GM12872 (cell line): Measurements from ENCODE around the gene MORF4L2.

Source experiments
- TF ChIP-seq, protein P1 (sequence below): IDR thresholded peaks from 3 replicates; pipeline ENCODE4 v1.5.1; 2011; ENCODE audit warnings: low read depth, mild to moderate bottlenecking, low read length, moderate library complexity; ENCODE audit not compliant: insufficient read depth

Gene MORF4L2

DNA sequence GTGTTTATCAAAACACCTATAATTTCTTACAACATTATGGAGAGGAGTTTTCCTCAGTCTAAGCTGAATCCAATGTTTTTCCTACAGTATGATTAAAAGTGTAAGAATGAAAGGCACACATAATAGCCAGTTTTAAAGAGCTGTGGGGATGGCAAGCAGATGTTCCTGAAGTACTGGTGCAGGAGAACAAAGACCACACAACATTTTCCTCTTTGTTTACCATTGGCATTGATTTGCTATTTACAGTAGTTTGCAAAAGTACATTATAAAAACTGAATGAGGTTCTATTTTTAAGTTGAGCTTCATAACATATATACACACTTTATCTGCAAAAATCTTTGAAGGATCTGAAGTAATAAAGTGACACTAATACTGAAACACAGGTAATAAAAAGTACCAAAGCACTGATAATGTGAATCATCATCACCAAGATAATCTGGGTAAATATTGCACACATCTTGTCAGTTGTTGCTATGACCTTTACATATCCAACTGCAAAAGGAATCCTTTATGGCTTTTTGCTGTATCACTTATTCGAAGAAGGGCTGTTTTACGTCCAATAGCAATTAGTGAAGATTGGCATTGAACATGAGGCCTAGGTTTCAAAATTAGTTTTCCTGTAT, 35.2 kb downstream of the MORF4L2 start:
- TF ChIP-seq, protein P1, sequence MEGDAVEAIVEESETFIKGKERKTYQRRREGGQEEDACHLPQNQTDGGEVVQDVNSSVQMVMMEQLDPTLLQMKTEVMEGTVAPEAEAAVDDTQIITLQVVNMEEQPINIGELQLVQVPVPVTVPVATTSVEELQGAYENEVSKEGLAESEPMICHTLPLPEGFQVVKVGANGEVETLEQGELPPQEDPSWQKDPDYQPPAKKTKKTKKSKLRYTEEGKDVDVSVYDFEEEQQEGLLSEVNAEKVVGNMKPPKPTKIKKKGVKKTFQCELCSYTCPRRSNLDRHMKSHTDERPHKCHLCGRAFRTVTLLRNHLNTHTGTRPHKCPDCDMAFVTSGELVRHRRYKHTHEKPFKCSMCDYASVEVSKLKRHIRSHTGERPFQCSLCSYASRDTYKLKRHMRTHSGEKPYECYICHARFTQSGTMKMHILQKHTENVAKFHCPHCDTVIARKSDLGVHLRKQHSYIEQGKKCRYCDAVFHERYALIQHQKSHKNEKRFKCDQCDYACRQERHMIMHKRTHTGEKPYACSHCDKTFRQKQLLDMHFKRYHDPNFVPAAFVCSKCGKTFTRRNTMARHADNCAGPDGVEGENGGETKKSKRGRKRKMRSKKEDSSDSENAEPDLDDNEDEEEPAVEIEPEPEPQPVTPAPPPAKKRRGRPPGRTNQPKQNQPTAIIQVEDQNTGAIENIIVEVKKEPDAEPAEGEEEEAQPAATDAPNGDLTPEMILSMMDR: no peak

DNA sequence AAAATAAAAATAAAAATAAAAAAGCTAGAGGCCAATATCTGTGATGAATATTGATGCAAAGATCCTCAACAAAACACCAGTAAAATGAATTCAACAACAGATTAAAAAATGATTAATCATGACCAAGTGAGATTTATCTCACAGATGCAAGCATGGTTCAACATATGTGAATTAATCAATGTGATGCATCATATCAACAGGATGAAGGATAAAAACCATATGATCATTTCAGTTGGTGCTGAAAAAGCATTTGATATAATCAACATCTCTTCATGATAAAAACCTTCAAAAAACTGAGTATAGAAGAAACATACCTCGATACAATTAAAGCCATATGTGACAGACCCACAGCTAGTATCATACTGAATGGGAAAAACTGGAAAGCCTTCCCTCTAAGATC, 38.9 kb downstream of the MORF4L2 start:
- TF ChIP-seq, protein P1: no peak

DNA sequence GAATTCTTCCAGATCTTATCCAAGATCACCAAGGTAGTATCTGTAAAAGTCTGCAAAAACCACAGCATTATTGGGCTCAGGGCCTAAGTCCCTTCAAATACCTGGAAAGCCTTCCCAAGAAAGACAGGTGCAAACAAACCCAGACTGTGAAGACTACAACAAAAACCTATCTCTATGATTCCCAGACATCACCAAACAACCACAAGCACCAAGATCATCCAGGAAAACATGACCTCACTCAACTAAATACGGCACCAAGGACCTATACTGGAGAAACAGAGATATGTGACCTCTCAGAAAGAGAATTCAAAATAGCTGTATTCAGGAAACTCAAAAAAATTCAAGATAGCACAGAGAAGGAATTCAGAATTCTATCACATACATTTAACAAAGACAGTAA, 42.4 kb downstream of the MORF4L2 start:
- TF ChIP-seq, protein P1: no peak

DNA sequence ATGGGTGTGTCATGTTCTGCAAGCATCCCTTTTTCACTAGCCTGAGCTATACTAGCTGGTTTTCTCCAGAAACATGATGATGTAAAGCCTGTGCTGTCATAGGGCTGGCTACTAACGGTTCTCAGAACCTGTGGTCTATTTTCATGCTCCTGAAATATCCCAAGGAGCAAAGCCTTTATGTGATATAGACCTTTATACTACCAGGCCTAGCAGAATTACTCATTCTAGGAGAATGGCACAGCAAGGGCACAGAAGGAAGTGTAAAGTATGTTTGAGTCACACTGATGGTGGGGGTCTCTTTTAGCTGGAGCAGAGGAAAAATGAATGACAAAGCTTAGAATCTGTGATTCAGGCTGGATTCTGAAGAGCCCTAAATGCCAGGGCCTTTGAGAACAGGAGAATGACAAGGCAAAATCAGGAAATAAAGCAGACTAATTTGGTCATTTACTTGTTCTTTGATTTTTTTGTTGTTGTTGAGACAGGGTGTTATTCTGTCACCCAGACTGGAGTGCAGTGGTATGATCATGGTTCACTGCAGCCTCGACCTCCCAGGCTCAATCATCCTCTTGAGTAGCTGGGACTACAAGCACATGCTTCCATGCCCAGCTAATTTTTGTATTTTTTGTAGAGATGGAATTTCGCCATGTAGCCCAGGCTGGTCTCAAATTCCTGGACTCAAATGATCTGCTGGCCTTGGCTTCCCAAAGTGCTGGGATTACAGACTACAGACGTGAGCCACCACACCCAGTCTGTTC, 45.9 kb downstream of the MORF4L2 start:
- TF ChIP-seq, protein P1: no peak

DNA sequence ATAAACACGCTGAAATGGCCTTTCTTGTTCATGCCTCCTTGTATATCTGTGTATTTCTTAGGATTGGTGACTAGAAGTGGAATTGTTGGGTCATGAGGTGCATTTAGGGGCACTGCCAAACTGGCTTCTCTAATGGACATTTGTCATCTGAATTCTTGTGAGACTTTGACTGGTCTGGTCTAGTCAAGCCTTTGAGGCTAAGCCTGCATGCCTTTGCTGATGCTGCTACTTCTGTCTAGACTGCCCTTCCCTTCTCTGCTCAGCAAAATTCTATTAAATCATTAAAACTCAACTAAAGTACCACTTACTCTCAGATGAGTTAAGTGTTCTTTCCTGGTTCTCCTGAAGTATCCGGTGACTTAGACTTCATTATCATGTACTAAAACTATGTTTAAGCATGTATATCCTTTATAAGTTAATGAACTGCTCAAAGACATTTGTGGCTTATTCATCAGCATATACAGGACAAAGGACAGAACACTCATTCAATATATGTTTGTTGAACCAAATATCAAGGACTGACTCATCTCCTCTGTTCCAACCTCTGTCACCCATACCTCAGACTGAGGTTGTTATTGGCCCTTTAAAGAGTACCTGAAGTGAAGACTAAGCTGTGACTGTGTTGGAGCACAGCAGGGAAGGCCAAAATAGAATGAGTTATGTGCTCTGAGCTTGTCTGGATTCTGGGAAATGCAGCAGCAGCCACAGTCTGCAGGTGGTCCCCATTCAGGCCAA, 48.7 kb downstream of the MORF4L2 start:
- TF ChIP-seq, protein P1: no peak

DNA sequence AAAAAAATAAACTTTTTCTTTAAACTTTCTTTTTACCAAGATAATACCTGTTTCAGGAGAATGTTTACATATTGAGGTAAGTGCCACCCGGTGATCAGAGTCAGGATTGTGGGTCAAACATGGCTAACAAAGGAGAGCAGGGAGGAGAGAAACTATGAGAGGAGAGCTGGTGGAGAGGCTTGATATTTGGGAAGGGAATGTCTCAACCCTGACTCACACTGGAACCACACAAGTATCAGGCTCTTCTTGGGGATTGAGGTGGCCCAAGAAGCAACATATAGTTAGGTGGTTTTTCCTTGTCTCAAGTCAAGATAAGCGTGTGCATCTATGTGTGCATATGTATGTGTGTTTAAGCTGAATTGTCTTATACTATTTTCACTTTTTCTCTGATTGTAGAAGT, 51.1 kb downstream of the MORF4L2 start:
- TF ChIP-seq, protein P1: no peak

DNA sequence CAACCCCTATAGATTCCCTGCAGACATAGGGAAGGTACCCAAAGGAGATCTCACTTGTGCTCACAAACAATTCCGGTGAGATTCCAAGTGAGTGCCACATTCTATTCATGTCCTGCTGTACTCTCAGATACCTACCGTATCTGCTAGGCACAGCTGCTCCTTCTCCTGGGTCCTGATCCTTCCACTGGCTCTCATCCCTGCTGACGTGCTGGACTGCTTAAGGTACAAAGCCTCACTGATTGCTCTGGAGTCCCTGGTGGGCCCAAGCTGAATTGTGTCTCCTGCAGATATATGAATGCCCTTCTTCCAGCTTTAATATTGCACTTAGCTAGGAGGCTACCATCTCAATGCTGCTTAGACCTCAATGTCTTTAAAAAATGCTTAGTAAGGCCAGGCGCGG, 55.4 kb downstream of the MORF4L2 start:
- TF ChIP-seq, protein P1: no peak
